Sigmoid colon (tissue), 7 donors: ENCODE data around the gene NRL. TPM values are rescaled to one million over a fixed set of nuclear protein-coding genes. Genes with fewer than 3 reads are reported as not detected.

Experiments used
- DNase-seq: peaks from one replicate; pipeline ENCODE4 v3.0.0-alpha.2; 2019
- H3K27ac ChIP-seq, 4 donors: fragments of 200-600 bp; sonication (generic); one replicate each; pipeline ENCODE4 v1.5.1; 2016 to 2019; ENCODE audit warnings: mild to moderate bottlenecking in 1 of 4
- H3K27me3 ChIP-seq, 3 donors: fragments of 200-600 bp; sonication (generic); one replicate each; pipeline ENCODE4 v1.5.1; 2019; ENCODE audit warnings: mild to moderate bottlenecking in 1 of 3
- H3K36me3 ChIP-seq, 4 donors: fragments of 200-600 bp; sonication (generic); one replicate each; pipeline ENCODE4 v1.5.1; 2016 to 2019
- H3K4me1 ChIP-seq, 4 donors: fragments of 200-600 bp; sonication (generic); one replicate each; pipeline ENCODE4 v1.5.1; 2017 to 2019
- H3K4me3 ChIP-seq, 4 donors: fragments of 200-600 bp; sonication (generic); one replicate each; pipeline ENCODE4 v1.5.1; 2017 to 2019; ENCODE audit warnings: mild to moderate bottlenecking in 2 of 4, moderate library complexity in 1 of 4
- H3K9me3 ChIP-seq, 4 donors: fragments of 200-600 bp in 3 of 4; sonication (generic) in 3 of 4; one replicate each; pipeline versions ENCODE4 v1.5.1 to v1.6.1; 2013 to 2019
- CTCF ChIP-seq, 4 experiments: fragments of 450-650 bp in 3 of 4; fragments of 200-600 bp in 1 of 4; IDR thresholded peaks; one replicate each; pipeline ENCODE4 v1.5.1; 2016 to 2019; ENCODE audit warnings: antibody characterized with exemption in 4 of 4, mild to moderate bottlenecking in 3 of 4, moderate library complexity in 2 of 4
- EP300 ChIP-seq, 4 donors: sonication (generic); formaldehyde crosslinking; IDR thresholded peaks; one replicate each; pipeline ENCODE4 v1.6.1; 2017; ENCODE audit warnings: antibody characterized with exemption in 4 of 4
- POLR2A ChIP-seq, 2 donors: fragments of 450-650 bp; IDR thresholded peaks; one replicate each; pipeline ENCODE4 v1.6.1; 2016; ENCODE audit warnings: antibody characterized with exemption in 2 of 2, mild to moderate bottlenecking in 2 of 2, moderate library complexity in 2 of 2
- POLR2AphosphoS5 ChIP-seq, 4 donors: sonication (generic); formaldehyde crosslinking; IDR thresholded peaks; one replicate each; pipeline ENCODE4 v1.6.1; 2017; ENCODE audit warnings: antibody characterized with exemption in 4 of 4
- WGBS, 2 donors: extraction: QIAGEN DNeasy Blood & Tissue Kit; methylation state at CpG; one replicate each; pipeline ENCODE4 v1.1.7; 2013; 5-methylcytosine and 5-hydroxymethylcytosine counted together
- intact Hi-C: fragments of 100-400 bp; cut with DNase I; formaldehyde crosslinking; loops from one replicate; pipeline ENCODE4 v1.15.1; 2023
- polyA plus RNA-seq, 3 donors: library from polyadenylated mRNA; stranded (reverse); fragments of 200-250 nt; gene quantifications; one replicate each; pipeline ENCODE4 v1.2.3, GENCODE V29; 2013
- total RNA-seq, 4 donors: library from RNA; depleted of rRNA; stranded (reverse); fragments of >200 nt; gene quantifications; one replicate each; pipeline ENCODE4 v1.1.0, GENCODE V29; 2016
- donor health status: healthy with polysubstance abuse.
- donor health status: Bipolar disorder and iron deficiency.
- donor health status: healthy.

NRL gene
- total and polyA plus RNA-seq, 7 donors = 0.71 to 2.9 (median 1.8) TPM

GRCh38 chr14:24063263-24063836, 51.4 kb downstream of the NRL start:
- WGBS, 2 donors = 44 to 70% methylated on average over 4 of the region's 4 CpGs
- Histone ChIP-seq H3K27me3 (no peaks in the 10 kb centered on the region), H3K9me3 (no peaks in the 10 kb centered on the region), H3K4me3 (no peak overlapping the region), H3K27ac (no peak overlapping the region), H3K4me1 (peaks cover 0 to 4% (median 0%) of the 10 kb centered on the region in 4 donors), H3K36me3 (no peaks in the 10 kb centered on the region)
- DNase-seq = peak; percentile 32
- TF ChIP-seq POLR2AphosphoS5 (IDR thresholded peaks at IDR 0.05) = no peak
- no peak for TF ChIP-seq POLR2A (IDR thresholded peaks at IDR 0.05)
- TF ChIP-seq CTCF (IDR thresholded peaks at IDR 0.05) = no peak
- no peak for TF ChIP-seq EP300 (IDR thresholded peaks at IDR 0.05)
- intact Hi-C loops = no loop called here

DNA sequence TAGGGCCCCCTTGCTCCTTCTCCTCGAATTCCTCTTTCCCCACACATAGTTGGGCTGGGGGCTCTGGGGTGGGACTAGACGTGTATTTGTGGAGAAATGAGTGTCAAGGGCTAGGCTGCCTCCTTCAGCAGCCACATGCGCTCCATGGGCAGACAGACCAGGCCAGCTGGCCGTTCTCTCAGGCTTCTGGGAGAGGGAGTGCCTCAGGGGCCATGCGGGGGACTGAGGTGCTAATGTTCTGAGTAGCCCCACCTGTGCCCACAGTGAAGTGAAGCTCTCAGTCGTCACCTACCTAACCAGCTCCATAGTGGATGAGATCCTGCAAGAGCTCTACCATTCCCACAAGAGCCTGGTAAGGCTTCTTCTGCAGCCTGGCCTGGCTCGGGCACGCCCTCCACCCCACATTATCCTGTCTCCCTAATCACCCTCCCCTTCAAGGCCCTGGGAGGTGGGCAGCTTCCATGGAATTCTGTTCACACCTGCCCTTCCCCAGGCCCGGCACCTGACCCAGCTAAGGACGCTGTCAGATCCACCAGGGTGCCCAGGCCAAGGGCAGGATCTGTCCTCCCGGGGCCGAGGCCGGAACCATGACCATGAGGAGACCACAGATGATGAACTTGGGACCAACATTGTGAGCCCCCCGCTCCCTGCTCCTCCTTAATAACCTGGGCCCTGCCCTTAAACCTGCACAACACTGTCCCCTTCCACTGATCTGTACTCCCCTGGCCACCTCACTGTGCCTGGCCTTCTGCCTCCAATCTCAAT, 52.4 kb downstream of the NRL start:
- 89 to 90% methylated on average over 14 of the region's 14 CpGs for WGBS, 2 donors
- H3K27ac ChIP-seq = no peak overlapping the region
- DNase-seq = peak; percentile 49
- no peaks in the 10 kb centered on the region for H3K27me3 ChIP-seq
- no peaks in the 10 kb centered on the region for H3K9me3 ChIP-seq
- H3K36me3 ChIP-seq = no peaks in the 10 kb centered on the region
- no peak overlapping the region for H3K4me3 ChIP-seq
- intact Hi-C loops = no loop called here
- TF ChIP-seq CTCF (IDR thresholded peaks at IDR 0.05) (no peak), POLR2AphosphoS5 (IDR thresholded peaks at IDR 0.05) (no peak), POLR2A (IDR thresholded peaks at IDR 0.05) (no peak), EP300 (IDR thresholded peaks at IDR 0.05) (no peak)
- H3K4me1 ChIP-seq = peaks cover 0 to 4% (median 0%) of the 10 kb centered on the region in 4 donors

DNA sequence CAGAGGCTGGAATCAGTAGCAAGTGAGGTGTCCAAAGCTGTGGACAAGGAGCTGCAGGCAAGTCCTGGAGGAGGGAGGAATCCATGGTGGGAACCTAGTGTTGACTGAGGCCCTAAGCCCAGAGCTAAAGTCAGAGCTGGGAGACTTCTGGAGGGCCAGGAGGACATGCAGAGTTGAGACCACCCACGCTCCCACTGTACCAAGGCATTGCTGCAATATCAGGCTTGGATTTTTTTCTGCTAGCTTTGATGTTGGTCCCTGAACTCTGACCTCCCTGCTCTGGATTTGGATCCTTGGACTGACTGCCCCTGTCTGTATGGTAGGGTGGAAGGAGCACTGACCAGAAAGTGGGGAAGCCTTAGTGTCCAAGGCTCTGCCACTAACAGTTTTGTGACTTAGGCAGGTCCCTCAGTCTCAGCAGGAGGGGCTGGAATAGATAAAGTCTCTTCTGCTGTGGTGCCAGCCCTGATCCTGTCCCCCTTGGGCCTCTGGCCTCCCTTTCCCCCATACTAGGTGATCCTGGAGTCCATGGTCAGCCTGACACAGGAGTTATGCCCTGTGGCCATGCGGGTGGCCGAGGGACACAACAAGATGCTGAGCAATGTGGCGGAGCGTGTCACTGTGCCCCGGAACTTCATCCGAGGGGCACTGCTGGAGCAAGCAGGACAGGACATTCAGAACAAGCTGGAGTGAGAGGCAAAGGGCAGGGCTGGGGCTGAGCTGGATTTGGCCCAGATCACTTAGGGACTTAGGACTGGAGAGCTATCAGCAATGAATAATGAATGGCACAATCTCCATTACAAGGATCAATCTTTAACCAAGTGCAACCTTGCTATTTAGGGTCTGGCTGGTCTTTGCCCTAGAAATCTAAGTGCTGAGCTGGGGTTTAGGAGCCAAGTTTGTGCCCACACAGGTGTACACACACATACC, 53.5 kb downstream of the NRL start:
- 81 to 92% methylated on average over 7 of the region's 7 CpGs for WGBS, 2 donors
- H3K4me3 ChIP-seq = no peak overlapping the region
- H3K36me3 ChIP-seq = no peaks in the 10 kb centered on the region
- no peak for TF ChIP-seq CTCF (IDR thresholded peaks at IDR 0.05)
- no peak for TF ChIP-seq POLR2AphosphoS5 (IDR thresholded peaks at IDR 0.05)
- no peak for TF ChIP-seq EP300 (IDR thresholded peaks at IDR 0.05)
- TF ChIP-seq POLR2A (IDR thresholded peaks at IDR 0.05) = no peak
- H3K9me3 ChIP-seq = no peaks in the 10 kb centered on the region
- H3K4me1 ChIP-seq = peaks cover 0 to 4% (median 0%) of the 10 kb centered on the region in 4 donors
- intact Hi-C loops = no loop called here
- no peaks in the 10 kb centered on the region for H3K27me3 ChIP-seq
- no peak overlapping the region for H3K27ac ChIP-seq
- DNase-seq = peak; percentile 30

DNA sequence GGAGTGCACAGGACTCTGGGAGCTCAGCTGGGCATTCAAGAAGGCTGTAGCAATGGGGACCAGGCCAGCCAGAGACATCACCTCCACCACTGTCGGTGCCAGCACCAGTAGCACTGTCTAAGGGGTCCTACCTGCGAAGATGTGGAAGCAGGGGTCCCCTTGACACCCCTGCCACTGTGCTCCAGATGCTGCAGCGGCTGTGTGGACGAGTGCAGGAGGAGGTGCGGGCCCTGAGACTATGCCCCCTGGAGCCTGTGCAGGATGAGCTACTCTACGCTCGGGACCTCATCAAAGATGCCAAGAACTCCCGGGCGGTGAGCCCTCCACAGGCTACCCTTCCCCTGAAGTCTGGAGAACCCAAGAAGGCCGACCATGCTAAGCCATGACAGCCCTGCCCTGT, 54.3 kb downstream of the NRL start:
- no peak overlapping the region for H3K4me3 ChIP-seq
- peaks cover 0 to 4% (median 0%) of the 10 kb centered on the region in 4 donors for H3K4me1 ChIP-seq
- no peaks in the 10 kb centered on the region for H3K36me3 ChIP-seq
- H3K27ac ChIP-seq = no peak overlapping the region
- peak; percentile 39 for DNase-seq
- no peak for TF ChIP-seq CTCF (IDR thresholded peaks at IDR 0.05)
- TF ChIP-seq POLR2AphosphoS5 (IDR thresholded peaks at IDR 0.05) = no peak
- no peak for TF ChIP-seq EP300 (IDR thresholded peaks at IDR 0.05)
- no peak for TF ChIP-seq POLR2A (IDR thresholded peaks at IDR 0.05)
- H3K27me3 ChIP-seq = no peaks in the 10 kb centered on the region
- intact Hi-C loops = no loop called here
- WGBS, 2 donors = 96 to 97% methylated on average over 10 of the region's 10 CpGs
- H3K9me3 ChIP-seq = no peaks in the 10 kb centered on the region
